GM21381 (cell line): ENCODE measurements around the gene PRR15L.
"Not testable (repeated sequence)": the region's sequence is repeated elsewhere in the genome, so short reads cannot be mapped to it uniquely, and the experiment has no call there.

Experiments
- ATAC-seq: cut with Tn5 transposase; IDR thresholded peaks from one replicate; pipeline ENCODE4 v1.9.1; 2021; ENCODE audit warnings: mild to moderate bottlenecking, moderate library complexity; ENCODE audit not compliant: unreplicated experiment

Gene PRR15L, protein sequence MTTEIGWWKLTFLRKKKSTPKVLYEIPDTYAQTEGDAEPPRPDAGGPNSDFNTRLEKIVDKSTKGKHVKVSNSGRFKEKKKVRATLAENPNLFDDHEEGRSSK

GRCh38 chr17:47957591-47958490, at the start of gene PRR15L:
Gene PRR15L (minus strand): TSS chr17:47957883. CDS start chr17:47953234, 4,649 bp downstream.
- no peak for ATAC-seq

GRCh38 chr17:48006936-48007709, 49.4 kb upstream of the PRR15L start:
- no peak for ATAC-seq

DNA sequence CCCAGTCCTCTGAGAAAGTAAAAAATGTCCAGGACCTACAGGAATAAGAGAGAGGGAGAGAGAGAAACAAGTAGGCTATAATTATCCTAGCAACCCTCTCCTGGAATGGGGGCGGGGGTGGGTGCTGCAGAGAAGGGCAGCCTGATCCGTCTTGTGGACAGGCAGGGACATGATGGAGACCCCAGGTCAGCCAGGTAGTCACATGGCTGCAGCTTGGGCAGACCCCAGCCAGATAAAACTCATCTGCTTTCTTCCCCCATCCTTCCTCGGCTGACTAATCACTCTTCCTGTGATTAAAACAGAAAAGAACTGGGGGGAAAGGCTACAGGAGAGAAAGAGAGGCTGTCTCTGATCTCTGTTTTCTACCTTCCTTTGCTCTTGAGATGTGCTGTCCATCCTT, 47.3 kb upstream of the PRR15L start:
- ATAC-seq = no peak

GRCh38 chr17:48003417-48004151, 45.9 kb upstream of the PRR15L start:
- ATAC-seq = no peak

DNA sequence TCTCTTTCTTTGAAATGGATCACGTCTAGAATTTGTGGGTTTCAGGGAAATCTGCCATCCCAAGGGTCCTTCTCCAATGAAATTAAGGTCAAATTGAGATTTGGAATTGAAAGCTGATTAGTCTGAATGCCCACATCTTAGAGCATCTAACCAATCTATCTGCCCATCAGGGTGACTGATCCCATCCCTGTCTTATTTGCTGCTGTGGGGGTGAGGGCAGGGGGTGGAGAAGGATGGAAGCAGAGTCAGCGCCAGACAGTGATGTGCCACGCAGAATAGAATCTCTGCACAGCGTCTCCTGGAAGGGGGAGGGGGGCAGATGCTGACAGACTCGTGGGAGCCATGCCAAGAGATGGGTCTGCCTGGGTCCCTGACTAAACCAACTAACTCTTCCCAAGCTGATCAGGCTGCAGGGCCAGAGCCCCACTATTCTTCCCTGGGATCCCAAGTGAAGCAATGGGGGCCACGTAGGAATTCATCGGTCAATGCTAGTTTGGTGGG, 45.3 kb upstream of the PRR15L start:
- ATAC-seq = no peak

DNA sequence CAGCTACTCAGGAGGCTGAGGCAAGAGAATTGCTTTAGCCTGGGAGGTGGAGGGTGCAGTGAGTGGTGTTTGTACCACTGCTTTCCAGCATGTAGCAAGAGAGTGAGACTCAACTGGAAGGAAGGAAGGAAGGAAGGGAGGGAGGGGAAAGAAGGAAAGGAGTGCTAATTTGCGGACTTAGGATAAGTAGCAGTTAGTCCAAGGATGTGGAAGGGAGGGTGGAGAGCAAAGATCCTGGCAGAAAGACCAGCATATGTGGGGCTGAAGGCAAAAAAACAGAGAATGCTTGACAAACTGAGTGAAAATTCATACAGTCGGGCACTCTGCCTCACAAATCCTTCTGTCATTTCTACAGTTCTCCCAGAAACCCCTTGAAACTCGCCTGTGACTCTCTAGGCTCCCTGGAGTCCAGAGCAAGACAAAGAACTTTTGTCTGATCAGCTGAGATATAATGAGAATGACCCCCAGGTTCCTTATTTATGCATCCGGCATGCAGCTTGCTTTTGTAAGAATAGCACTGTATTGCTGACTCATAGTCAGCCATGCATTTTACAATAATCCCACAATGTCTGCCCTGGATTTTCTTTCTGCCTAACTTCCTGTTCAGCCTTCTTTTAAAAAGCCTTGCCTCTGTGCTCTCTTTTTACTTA, 44.7 kb upstream of the PRR15L start:
- no peak for ATAC-seq

- ATAC-seq = not testable (repeated sequence)
Measured at GRCh38 chr17:48001657-48002056, 44.0 kb upstream of the PRR15L start.

DNA sequence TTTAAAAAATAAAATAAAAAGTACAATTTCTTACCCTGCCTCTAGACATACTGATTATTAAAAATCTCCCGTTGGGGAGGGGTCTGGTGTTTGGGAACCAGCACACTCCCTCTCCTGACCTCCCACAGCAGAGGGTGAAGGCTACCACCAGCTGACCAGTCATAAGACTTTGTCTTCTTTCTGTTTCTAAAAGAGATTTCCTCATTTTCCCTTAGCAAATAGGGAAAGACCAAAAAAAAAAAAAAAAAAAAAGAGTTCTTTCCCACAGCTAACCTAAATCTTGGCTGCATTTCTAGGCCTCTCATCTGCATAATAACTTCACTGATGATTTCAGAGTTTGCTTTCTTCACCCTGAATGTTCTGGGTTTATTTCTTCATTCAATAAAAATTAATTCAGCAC, 43.5 kb upstream of the PRR15L start:
- ATAC-seq = no peak

GRCh38 chr17:47999582-47999981, 41.9 kb upstream of the PRR15L start:
- ATAC-seq = no peak

DNA sequence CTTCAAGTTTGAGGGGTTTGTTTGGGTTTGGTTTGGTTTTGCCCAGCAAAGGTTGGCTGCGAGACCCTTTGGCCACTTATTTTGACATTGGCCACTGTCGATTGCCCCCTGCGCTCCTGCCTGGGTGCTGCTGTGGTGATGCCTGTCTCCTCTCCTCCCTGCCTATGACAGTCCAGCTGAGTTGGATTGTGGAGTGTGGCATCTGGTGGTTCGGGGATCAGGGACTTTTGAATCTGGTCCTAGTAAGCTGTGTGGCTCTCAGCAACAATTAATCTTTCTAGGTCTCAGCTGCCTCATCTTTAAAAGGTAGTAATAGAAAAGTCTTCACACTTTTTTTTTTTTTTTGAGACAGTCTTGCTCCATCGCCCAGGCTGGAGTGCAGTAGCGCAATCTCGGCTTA, 40.4 kb upstream of the PRR15L start:
- ATAC-seq = no peak

DNA sequence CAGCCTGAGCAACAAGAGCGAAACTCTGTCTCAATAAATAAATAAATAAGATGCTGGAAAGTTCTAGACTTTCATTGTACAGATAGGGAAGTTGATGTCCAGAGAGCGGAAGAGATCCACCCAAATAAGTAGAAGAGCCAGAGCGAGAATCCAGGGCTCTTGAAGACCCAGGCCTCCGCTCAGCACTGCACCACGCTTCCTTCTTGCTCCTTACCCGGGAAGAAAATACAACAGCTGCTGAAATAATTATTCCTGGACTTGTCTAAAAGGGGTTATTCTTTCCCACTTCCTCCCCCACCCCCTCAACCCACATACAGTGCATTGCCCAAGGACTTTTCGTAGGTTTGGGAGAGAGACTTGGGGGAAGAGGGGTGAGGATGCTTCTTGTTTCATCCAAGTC, 39.9 kb upstream of the PRR15L start:
- ATAC-seq = no peak

- ATAC-seq = no peak
Measured at GRCh38 chr17:47996201-47996600, 38.5 kb upstream of the PRR15L start.

GRCh38 chr17:47995241-47995935, 37.7 kb upstream of the PRR15L start:
- ATAC-seq = no peak

DNA sequence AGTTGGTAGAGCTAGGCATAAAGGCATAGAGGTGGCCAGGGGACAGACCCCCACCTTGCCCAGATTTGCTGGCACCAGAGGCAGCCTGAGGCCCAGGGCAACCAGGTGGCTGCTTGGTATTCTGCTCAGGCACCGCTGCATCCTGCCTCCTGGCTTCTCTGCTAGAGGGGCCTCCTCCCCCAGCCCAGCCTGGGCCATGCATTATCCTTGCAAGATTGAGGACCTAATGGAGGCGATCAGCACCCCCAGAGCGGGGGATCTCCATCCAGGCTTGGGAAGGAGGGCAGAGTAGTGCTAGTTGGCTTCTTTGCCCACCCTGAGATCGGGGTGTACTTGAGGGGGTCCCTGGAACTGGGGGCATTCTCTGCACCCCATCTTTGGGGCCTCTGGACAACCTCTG, 37.0 kb upstream of the PRR15L start:
- ATAC-seq = no peak

DNA sequence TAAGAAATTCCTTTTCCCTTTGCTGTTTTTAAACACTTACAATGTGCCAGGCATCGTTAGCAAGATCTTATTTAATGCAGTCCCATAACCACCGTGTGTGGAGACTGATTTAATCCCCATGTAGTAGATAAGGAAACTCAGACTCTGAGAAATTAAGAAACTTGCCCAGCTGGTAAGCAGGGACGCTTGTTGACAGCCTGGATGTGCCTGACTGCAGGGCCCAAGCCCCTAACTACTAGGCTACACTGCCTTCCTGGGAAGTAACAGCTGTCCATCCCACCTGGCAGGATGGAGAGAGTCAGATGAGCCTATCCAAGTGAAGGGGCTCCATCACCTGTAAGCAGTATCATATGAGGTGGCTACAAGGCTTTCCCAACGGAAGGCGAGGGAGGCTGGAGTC, 36.3 kb upstream of the PRR15L start:
- ATAC-seq = no peak

GRCh38 chr17:47993031-47993564, 35.4 kb upstream of the PRR15L start:
- no peak for ATAC-seq

GRCh38 chr17:47992216-47992615, 34.5 kb upstream of the PRR15L start:
- no peak for ATAC-seq

- no peak for ATAC-seq
Measured at GRCh38 chr17:47990962-47991731, 33.5 kb upstream of the PRR15L start.

DNA sequence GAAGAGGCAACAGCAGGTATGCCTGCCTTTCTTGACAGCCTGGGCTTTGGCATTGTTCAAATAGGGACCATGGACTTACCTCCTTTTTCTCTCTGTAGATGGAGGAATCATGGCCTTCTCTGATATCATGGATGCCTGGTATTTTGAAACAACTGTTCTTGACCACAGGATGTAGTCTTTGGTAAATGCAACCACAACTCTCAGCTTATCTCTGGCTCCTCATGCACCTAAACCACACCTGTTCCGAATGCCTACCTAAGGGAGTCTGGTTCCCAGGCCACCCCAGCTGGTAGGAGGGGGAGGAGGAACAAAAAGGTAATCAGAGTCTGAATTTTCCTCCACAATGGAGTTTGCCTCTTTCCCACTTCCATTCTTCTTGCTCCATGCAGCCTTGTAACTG, 32.0 kb upstream of the PRR15L start:
- no peak for ATAC-seq
